Kidney epithelial cell (primary cell): ENCODE measurements around the gene ATAT1. TPM values are rescaled to one million over a fixed set of nuclear protein-coding genes. Genes with fewer than 3 reads are reported as not detected.
A peak's percentile ranks its signal among the peaks of the same experiment; 100 is the strongest.

Source experiments
- DNase-seq: peaks from one replicate; pipeline ENCODE4 v3.0.0-alpha.2; 2010; ENCODE audit warnings: low read depth
- H3K27me3 ChIP-seq: 2 replicates; pipeline ENCODE4 v1.6.0; 2011; ENCODE audit warnings: low read length; ENCODE audit not compliant: control insufficient read depth, insufficient read depth
- H3K36me3 ChIP-seq: 2 replicates; pipeline ENCODE4 v1.5.1; 2011; ENCODE audit warnings: low read length; ENCODE audit not compliant: control insufficient read depth, insufficient read depth
- H3K4me3 ChIP-seq: 2 replicates; pipeline ENCODE4 v1.5.1; 2011; ENCODE audit warnings: low read depth, mild to moderate bottlenecking, control low read depth, low read length
- CTCF ChIP-seq: IDR thresholded peaks from 2 replicates; pipeline ENCODE4 v1.5.1; 2011; ENCODE audit warnings: mild to moderate bottlenecking, moderate library complexity, low read length, control low read depth, inconsistent platforms; ENCODE audit not compliant: insufficient read depth, poor library complexity, severe bottlenecking
- total RNA-seq: library from RNA; depleted of rRNA; stranded (reverse); fragments of >200 nt; gene quantifications from 2 replicates; pipeline ENCODE4 v1.2.3, GENCODE V29; 2015

The ATAT1 gene
- total RNA-seq, 1 donor from 2014 or later: 8.5 TPM

- no peak for TF ChIP-seq CTCF
- DNase-seq: no peak
- Histone ChIP-seq H3K4me3 (peak overlapping the region; percentile 89), H3K36me3 (peaks cover 5% of the 10 kb centered on the region), H3K27me3 (no peaks in the 10 kb centered on the region)
Observed at GRCh38 chr6:30618270-30618797, 8.3 kb upstream of the ATAT1 start.

GRCh38 chr6:30619561-30619960, 7.1 kb upstream of the ATAT1 start:
- no peak overlapping the region for H3K4me3 ChIP-seq
- peaks cover 5% of the 10 kb centered on the region for H3K36me3 ChIP-seq
- H3K27me3 ChIP-seq: no peaks in the 10 kb centered on the region
- no peak for TF ChIP-seq CTCF
- DNase-seq: no peak

GRCh38 chr6:30625511-30625910, 1.2 kb upstream of the ATAT1 start:
- TF ChIP-seq CTCF: no peak
- Histone ChIP-seq H3K27me3 (no peaks in the 10 kb centered on the region), H3K36me3 (peaks cover 3% of the 10 kb centered on the region), H3K4me3 (no peak overlapping the region)
- no peak for DNase-seq

DNA sequence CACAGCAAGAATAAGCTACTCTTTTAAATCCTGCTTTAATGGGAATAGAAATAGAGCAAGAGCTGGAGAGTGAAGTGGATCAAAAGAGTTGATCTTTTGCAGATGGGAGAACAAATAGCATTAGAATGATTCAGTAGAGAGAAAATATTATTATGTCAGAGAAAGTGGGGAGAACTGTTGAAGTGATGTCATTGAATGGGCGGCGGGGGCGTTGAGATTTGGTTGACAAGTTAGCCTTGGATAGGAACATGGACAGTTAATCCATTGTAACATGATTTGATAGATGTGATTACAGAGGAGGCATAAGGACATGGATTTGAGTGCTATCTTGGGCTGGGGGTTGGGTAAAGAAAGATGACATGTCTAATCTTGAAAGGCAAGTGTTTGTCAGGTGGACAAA, 9.2 kb downstream of the ATAT1 start:
- no peak for DNase-seq
- no peak overlapping the region for H3K4me3 ChIP-seq
- TF ChIP-seq CTCF: no peak
- H3K27me3 ChIP-seq: no peaks in the 10 kb centered on the region
- no peaks in the 10 kb centered on the region for H3K36me3 ChIP-seq

- DNase-seq: no peak
- no peaks in the 10 kb centered on the region for H3K27me3 ChIP-seq
- TF ChIP-seq CTCF: no peak
- no peaks in the 10 kb centered on the region for H3K36me3 ChIP-seq
- H3K4me3 ChIP-seq: no peak overlapping the region
Observed at GRCh38 chr6:30640481-30640880, 13.8 kb downstream of the ATAT1 start.

DNA sequence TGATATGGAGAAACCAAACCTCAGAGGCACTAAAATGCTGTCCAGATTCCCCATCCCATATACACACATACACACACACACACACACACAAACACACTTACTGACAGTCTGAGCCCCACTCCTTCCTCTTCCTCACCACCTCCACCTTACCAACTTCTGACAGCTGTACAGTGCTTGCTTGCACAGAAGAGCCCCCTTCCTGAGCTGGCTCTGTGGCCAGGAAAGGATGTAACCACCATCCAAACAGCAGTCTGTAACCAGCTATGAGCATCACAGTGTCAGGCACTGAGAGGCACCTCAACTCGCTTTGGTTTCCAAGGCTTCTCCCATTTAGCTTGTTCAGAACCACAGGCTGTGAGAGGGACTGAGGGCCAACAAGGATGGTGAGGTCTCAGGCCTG, 14.4 kb downstream of the ATAT1 start:
- no peak overlapping the region for H3K4me3 ChIP-seq
- TF ChIP-seq CTCF: no peak
- no peak for DNase-seq
- H3K36me3 ChIP-seq: no peaks in the 10 kb centered on the region
- no peaks in the 10 kb centered on the region for H3K27me3 ChIP-seq
